Fibroblast of skin of left biceps (primary cell): ENCODE data around the gene PRPSAP1.
"Not testable (repeated sequence)": the region's sequence is repeated elsewhere in the genome, so short reads cannot be mapped to it uniquely, and the experiment has no call there.

ENCODE experiments used
- DNase-seq, 2 experiments: peaks; one replicate each; pipeline ENCODE4 v3.0.0-alpha.2; 2013; ENCODE audit warnings: low read depth in 2 of 2

Gene PRPSAP1

GRCh38 chr17:76360461-76360860 is 6.7 kb upstream of the PRPSAP1 start:
- no peak for DNase-seq

GRCh38 chr17:76359776-76360175 is 6.1 kb upstream of the PRPSAP1 start:
- DNase-seq = not testable (repeated sequence)

GRCh38 chr17:76359375-76359774 is 5.7 kb upstream of the PRPSAP1 start:
- DNase-seq = no peak

DNA sequence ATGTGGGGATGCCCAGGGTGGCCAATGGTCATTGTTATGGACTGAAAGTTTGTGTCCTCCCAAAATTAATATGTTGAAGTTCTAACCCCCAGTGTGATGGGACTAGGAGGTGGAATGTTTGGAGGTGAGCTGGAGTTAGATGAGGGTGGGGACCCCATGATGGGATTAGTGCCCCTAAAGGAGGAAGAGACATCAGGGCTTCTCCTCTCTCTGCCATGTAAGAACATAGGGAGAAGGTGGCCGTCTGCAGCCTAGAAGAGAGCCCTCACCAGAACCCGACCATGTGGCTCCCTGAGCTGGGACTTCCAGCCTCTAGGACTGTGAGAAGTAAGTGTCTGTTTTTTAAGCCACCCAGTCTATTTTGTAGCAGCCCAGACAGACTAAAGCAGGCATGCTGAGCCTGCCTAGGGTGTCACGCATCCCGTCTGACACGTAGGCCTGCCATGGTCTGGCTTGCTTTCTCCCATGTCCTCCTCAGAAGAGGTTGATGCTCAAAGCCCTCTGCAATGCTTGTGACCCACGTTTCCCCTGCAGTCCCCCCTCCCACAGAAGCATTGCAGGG is 4.0 kb upstream of the PRPSAP1 start:
- DNase-seq = no peak

GRCh38 chr17:76356803-76357456 is 3.2 kb upstream of the PRPSAP1 start:
- no peak for DNase-seq

DNA sequence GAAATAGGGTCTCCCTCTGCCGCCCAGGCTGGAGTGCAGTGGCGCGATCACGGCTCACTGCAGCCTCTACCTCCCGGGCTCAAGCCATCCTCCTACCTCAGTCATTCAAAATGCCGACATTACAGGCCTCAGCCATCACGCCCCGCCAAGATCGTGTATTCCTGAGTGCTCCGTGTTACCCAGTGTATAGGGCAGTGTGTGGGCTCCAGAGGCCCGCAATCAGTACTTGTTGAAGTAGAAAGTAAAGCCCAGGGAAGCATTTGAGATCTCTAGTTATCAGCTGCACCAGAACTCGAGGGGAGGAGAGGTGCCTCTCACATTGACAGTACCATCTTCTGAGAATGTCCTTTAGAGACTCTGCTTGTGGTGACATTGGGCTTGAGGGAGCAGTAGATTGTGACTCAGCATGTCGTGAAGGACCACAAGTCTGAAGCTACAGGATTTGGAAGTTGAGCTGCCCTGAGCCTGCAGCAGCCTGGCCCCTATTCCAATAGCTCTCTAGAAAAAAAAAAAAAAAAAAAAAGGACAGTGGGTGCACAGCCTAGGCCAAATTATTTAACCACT is 1.1 kb upstream of the PRPSAP1 start:
- no peak for DNase-seq

DNA sequence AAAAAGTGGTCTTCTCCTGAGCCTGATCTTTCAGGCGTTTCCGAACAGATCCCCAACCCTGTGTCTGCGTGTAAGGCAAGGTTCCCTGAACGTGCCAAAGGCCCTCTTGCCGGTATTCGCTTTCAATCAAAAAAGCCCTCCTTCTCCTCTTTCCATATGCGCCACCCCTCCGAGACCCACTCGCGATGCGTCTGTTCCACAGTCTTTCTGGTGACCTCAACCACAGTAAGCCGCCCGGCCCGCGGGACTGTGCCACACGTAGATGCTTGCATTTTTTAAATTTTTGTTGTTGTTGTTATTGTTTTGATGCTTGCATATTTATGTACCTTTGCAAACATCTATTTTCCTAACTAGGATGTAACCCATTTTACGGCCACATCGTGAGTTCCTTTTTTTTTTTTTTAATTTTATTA is 607 bp upstream of the PRPSAP1 start:
- DNase-seq = no peak

DNA sequence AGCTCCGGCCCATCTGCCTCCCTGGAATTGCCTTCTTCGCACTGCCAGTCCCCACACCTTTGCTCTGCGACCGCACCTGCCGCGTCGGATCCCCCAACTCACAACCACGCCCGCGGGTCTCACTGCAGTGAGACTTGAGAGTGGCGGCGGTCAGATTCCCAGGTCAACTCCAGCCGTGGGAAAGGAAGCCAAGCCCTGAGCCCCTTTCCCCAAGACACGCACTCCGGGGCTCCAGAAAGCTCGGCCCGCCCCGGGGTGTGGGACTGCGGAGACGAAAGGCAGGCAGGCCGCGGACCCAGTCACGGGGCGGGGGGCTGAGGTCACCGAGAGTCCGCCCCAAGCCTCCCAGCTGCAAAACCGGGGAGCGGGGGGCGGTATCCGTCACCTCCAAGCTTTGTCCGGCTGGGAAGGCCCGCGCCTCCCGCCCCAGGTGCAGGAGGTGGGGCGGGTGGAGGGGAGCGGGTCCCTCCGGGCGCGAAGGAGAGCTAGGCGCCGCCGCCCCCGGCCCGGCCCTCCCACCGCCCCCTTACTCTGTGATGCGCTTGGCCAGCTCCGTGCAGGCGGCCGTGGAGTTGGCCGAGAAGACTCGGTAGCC is 615 bp downstream of the PRPSAP1 start:
- DNase-seq = no peak

DNA sequence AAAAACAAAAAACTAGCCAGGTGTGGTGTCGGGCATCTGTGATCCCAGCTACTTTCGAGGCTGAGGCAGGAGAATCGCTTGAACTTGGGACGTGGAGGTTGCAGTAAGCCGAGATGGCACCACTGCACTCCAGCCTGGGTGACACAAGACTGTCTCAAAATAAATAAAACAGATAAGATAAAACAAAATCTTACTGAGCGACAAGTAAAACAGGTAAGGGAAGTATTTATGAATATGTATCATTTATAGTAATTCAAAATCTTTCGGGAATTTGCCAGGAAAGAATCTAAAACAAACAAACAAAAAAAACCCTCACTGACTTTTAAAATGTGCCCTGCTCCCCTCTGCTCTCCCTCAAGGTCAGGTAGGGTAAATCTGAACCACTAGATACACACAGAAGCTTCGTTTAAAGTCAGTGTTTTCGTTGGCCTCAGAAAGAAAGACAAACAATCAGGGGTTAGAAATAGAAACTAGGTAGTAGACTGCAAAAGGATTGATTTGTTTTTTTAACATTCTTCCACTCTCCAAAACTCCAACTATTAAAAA is 2.1 kb downstream of the PRPSAP1 start:
- DNase-seq = no peak

DNA sequence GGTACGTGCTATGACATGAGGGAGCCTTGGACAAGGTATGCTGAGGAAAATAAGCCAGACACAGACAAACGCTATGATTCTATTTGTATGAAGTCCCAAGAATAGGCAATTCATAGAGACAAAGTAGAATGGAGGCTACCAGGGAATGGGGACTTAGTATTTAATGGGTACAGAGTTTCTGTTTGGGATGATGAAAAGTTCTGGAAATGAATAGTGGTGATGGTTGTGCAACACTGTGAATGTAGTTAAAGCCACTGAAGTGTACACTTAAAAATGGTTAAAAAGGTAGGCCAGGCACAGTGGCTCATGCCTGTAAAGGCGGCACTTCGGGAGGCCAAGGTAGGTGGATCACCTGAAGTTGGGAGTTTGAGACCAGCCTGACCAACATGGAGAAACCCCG is 3.3 kb downstream of the PRPSAP1 start:
- no peak for DNase-seq

GRCh38 chr17:76346936-76347335 is 6.8 kb downstream of the PRPSAP1 start:
- DNase-seq = not testable (repeated sequence)

DNA sequence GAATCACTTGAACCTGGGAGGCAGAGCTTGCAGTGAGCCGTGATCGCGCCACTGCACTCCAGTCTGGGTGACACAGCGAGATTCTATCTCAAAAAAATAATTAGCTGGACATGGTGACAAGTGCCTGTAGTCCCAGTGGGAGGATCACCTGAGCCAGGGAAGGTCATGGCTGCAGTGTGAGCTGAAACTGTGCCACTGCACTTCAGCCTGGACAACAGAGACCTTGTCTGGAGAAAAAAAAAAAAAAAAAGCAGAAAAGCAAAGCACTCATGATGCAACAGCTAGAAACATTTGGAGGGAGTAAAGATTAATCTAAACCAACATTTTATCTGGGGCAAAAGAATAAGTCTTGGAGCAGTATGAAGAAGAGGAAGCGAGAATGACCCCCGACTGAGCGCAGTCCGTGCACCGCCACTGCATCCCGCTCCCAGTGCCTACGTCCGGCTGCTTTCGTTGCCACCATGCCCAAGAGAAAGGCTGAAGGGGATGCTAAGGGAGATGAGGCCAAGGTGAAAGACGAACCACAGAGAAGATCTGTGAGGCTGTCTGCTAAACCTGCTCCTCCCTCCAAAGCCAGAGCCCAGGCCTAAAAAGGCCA is 8.2 kb downstream of the PRPSAP1 start:
- no peak for DNase-seq

- DNase-seq = no peak
Observed at GRCh38 chr17:76343106-76343505, 10.6 kb downstream of the PRPSAP1 start.

DNA sequence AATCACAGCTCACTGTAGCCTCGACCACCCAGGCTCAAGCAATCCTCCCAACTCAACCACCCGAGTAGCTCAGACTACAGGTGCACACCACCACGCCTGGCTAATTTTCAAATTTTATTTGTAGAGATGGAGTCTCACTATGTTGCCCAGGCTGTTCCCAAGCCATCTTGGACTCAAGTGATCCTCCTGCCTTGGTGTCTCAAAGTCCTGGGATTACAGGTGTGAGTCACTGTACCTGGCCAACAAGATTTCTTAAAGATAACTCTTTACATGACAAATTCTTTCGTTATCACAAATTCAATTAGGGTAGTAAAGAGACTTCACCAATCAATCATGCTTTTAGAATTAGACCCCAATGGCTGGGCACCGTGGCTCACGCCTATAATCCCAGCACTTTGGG is 12.4 kb downstream of the PRPSAP1 start:
- no peak for DNase-seq

DNA sequence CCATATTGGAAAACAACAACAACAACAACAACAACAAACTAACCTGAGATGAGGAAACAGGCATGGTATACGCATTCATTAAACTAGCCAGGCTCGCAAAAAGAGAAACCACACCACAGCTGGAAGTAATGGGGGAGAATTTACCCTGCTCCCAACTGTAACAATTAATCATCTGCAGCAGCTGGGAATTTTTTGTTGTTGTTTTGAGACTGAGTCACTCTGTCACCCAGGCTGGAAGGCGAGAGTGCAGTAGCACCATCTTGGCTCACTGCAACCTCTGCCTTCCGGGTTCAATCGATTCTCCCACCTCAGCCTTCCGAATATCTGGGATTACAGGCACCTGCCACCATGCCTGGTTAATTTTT is 16.3 kb downstream of the PRPSAP1 start:
- DNase-seq = no peak

- DNase-seq = no peak
Observed at GRCh38 chr17:76336756-76337412, 16.8 kb downstream of the PRPSAP1 start.

- DNase-seq = no peak
Observed at GRCh38 chr17:76335716-76336381, 17.9 kb downstream of the PRPSAP1 start.

DNA sequence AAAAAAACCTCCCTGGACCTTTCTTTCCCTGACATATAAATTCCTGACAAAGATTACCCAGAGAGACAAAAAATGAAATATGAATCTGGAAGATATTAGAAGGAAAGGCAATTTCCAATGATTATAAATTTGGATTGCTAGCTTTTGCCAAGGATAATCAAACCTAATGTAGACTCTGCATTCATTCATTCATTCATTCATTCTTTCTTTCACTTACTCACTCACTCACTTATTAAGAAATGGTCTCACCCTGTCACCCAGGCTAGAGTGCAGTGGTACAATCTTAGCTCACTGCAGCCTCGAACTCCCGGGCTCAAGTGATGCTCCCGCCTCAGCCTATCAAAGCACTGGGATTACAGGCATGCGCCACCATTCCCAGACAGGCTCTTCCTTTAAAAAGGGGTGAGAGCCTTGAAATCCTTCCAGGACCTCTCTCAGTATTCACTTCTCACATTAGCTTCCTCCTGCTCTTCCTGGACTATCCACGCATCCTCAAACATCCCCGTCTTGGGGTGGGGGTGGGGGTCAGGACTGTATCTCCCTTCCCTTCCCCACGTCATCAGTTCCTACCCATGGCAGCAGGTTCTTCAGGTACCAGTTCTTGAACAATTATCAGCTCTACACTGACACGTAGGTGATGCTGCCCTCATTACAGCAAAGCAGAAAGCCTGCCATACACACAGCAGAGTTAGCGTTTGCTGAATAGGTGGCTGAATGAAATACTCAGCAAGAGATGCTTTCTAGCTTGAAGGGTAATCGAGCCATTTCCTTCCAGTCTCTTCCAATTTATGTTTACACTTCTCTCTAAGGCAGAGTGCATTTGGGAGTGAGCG is 19.8 kb downstream of the PRPSAP1 start:
- DNase-seq = no peak

GRCh38 chr17:76331083-76331482 is 22.6 kb downstream of the PRPSAP1 start:
- DNase-seq = no peak

- no peak for DNase-seq
Observed at GRCh38 chr17:76329664-76330063, 24.1 kb downstream of the PRPSAP1 start.

DNA sequence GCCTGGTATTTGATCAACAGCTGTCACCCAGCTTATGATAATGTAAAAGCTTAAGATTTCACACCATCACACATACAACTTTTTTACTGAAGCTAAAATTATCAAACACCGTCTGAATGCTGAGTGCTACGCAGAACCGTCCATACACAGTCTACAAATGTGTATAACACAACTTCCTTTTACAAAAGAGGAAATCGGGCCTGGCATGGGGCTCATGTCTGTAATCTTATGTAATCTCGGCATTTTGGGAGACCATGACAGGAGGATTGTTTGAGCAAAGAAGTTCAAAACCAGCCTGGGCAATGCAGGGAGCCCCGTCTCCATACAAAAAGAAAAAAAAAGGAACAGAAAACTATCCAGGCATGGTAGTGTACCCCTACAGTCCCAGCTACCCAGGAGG is 26.0 kb downstream of the PRPSAP1 start:
- no peak for DNase-seq
